Measurements from ENCODE around the gene INO80. TPM values are rescaled to one million over a fixed set of nuclear protein-coding genes. Genes with fewer than 3 reads are reported as not detected.

The INO80 gene
- total RNA-seq, 6 donors from 2014 or later, result 22.8 to 92.2 (median 43.9) TPM

DNA sequence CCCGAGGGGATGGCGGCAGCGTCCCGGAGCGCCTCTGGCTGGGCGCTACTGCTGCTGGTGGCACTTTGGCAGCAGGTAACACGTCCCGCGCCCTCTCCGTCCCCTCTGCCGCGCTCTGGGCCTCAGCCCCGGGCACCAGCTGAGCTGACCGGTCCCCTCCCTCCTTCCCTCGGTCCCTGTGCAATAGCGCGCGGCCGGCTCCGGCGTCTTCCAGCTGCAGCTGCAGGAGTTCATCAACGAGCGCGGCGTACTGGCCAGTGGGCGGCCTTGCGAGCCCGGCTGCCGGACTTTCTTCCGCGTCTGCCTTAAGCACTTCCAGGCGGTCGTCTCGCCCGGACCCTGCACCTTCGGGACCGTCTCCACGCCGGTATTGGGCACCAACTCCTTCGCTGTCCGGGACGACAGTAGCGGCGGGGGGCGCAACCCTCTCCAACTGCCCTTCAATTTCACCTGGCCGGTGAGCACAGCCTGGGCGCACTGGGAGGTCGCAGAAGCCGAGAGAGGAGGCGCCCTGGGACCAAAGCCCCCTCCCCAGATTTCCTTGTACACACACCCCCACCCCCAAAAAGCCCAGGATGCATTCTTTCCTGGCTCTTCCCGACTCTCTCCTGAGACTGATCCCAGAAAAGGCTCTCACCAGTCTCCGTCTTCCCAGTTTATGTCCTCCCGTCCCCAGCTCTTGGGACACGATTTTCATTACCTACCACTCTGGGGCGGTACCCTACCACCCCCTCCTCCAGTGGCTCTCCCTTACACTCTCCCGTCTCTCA is 186.2 kb downstream of the INO80 start:
- TF ChIP-seq EP300 (IDR thresholded peaks at IDR 0.05), result no peak
- TF ChIP-seq POLR2A (IDR thresholded peaks at IDR 0.05), result no peak
- TF ChIP-seq, protein P1, sequence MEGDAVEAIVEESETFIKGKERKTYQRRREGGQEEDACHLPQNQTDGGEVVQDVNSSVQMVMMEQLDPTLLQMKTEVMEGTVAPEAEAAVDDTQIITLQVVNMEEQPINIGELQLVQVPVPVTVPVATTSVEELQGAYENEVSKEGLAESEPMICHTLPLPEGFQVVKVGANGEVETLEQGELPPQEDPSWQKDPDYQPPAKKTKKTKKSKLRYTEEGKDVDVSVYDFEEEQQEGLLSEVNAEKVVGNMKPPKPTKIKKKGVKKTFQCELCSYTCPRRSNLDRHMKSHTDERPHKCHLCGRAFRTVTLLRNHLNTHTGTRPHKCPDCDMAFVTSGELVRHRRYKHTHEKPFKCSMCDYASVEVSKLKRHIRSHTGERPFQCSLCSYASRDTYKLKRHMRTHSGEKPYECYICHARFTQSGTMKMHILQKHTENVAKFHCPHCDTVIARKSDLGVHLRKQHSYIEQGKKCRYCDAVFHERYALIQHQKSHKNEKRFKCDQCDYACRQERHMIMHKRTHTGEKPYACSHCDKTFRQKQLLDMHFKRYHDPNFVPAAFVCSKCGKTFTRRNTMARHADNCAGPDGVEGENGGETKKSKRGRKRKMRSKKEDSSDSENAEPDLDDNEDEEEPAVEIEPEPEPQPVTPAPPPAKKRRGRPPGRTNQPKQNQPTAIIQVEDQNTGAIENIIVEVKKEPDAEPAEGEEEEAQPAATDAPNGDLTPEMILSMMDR (IDR thresholded peaks at IDR 0.05), result no peak
- no peak for TF ChIP-seq POLR2AphosphoS5 (IDR thresholded peaks at IDR 0.05)
- H3K9me3 ChIP-seq, result no peaks in the 10 kb centered on the region
- peaks cover 0 to 55% (median 19%) of the 10 kb centered on the region in 4 donors for H3K27me3 ChIP-seq
- H3K27ac ChIP-seq, result peak overlapping the region; percentile 63 to 86 (median 70)
- H3K36me3 ChIP-seq, result peaks cover 0 to 5% (median under 1%) of the 10 kb centered on the region in 4 donors
- DNase-seq (peak; percentile 62 to 92), ATAC-seq (ENCODE audit: low FRiP score in 2 of 2) (peak in 1 of 2 donors; percentile 64)
- 3 to 4% methylated on average over 8 to 40 of the region's 56 CpGs for WGBS, 2 donors
- peaks cover 75 to 93% (median 81%) of the 10 kb centered on the region in 4 donors for H3K4me1 ChIP-seq
- H3K4me3 ChIP-seq, result peak overlapping the region; percentile 64 to 80 (median 68)

Small RNA genes within 50 kb of the gene (small RNA-seq; reads per million reads assigned to genes)
- 0 reads per million in 4 donors for gene ISCA1P4

Other genes with a start within 250 kb of the INO80 start
- gene RHOV, start 242.0 kb downstream of the INO80 start, total RNA-seq, result 1 to 10 TPM in 1 of 6 donors, under 1 TPM in 2, not detected in 3; 0.46 to 2.1 (median 0.77) TPM
- 10 to 100 TPM; 19.9 to 43.2 (median 29.2) TPM for gene VPS18, start 221.8 kb downstream of the INO80 start, total RNA-seq
- gene DLL4, start 186.9 kb downstream of the INO80 start, total RNA-seq, result 10 to 100 TPM in 5 of 6 donors, 1 to 10 TPM in 1; 9.5 to 38.0 (median 13.7) TPM
- gene CHAC1, start 162.8 kb downstream of the INO80 start, total RNA-seq, result 10 to 100 TPM in 1 of 6 donors, 1 to 10 TPM in 5; 2.6 to 11.1 (median 3.4) TPM
- under 1 TPM in 2 of 6 donors, not detected in 4; 0.09 to 0.30 TPM for gene EXD1, start 114.5 kb upstream of the INO80 start, total RNA-seq
- 100 to 1,000 TPM; 130 to 264 (median 200) TPM for gene CHP1, start 115.0 kb upstream of the INO80 start, total RNA-seq
- 1 to 10 TPM in 2 of 6 donors, under 1 TPM in 1, not detected in 3; 0.46 to 1.1 (median 1.1) TPM for gene OIP5, start 216.3 kb upstream of the INO80 start, total RNA-seq
- gene NUSAP1, start 216.6 kb upstream of the INO80 start, total RNA-seq, result 10 to 100 TPM in 2 of 6 donors, 1 to 10 TPM in 4; 6.8 to 22.0 (median 8.3) TPM

Data from upper lobe of left lung (tissue), 6 donors.